DLD1 (cell line): ENCODE data around the gene ERCC5.

Source experiments
- in situ Hi-C: cut with HindIII; loops from 2 replicates; pipeline ENCODE4 v1.10.0; 2017; ENCODE audit warnings: low sequenced_read_pairs

Gene ERCC5

DNA sequence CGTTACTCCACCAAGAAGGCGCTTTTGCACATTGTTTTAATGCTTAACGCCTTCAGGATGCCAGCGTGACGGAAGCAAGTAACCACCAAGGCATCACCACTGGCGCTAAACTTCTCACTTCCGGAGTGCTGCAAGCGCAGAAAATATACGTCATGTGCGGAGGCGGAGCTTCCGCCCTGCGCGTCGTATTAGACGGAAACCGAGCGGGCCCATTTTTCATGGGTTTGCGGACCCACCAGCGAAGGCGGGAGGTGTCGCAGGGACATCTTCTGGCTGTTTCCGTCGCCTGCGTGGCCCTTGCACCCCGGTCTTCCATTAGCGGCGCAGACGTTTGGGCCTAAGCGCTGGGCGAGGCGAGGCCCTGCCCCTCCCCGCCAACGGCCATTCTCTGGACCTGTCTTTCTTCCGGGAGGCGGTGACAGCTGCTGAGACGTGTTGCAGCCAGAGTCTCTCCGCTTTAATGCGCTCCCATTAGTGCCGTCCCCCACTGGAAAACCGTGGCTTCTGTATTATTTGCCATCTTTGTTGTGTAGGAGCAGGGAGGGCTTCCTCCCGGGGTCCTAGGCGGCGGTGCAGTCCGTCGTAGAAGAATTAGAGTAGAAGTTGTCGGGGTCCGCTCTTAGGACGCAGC is at the start of gene ERCC5:
ERCC5 (plus strand) TSS at position 403 of the 631 bp plus-strand sequence. CDS start 235 bp downstream, outside the sequence.
- in situ Hi-C loops = no loop called here

- in situ Hi-C loops = no loop called here
Measured at GRCh38 chr13:102798581-102799425, 47.0 kb upstream of the ERCC5 start, which contains the start of the genes BIVM and POGLUT2. Gene BIVM, plus strand, starts transcription at chr13:102799119. Its CDS starts 8,149 bp downstream, at chr13:102807268. Gene POGLUT2, minus strand, starts transcription at chr13:102798976. Its CDS starts 306 bp downstream, at chr13:102798670.

DNA sequence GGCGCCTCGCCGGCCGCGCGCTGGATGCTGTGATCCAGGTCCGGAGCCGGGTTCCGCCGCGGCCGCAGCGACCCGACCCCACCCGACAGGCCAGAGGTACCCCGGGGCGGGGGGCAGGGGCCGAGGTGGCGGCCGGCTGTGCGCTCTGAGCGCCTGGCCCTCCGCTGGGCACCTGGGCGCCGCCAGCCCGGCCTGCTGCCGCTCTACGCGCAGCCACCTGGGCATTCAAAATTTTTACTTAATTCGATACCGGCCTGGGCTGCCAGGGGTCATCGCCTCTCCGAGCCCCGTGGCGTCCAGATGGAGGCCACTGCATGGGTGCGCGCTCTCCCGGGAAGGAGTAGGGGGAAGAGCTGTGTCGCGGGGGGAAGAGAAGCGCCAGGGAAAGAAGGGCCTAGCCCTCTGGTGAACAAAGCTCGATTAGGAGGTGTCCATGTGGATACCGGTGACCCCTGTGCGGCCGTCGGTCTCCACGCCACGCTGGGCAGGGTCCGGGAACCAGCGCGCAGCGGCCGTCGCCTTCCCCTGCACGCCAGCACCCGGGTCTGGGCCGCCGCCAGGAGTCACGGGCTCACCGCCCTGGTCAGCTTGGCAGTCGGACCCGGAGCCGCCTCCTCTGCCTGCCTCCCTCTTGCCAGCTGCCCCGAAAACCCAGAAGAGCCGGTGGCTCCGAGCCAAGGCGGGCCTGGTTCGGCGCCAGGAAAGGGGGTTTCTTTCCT is 46.2 kb upstream of the ERCC5 start:
- in situ Hi-C loops = no loop called here

GRCh38 chr13:102800145-102801041 is 45.4 kb upstream of the ERCC5 start:
- in situ Hi-C loops = no loop called here

DNA sequence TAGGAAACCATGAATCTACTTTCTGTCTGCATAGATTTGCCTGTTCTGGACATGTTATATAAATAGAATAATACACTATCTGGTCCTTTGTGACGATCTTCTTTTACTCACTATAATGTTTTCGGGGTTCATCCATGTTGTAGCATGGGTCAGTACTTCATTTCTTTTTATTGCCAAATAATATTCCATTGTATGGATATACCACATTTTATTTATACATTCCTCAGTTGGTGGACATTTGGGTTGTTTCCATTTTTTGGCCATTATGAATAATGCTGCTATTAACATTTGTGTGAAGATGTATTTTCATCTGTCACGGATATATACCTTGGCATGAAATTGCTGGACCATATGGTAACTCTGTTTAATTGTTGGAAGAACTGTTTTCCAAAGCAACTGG is 40.2 kb upstream of the ERCC5 start:
- in situ Hi-C loops = no loop called here

- in situ Hi-C loops = no loop called here
Measured at GRCh38 chr13:102807699-102808098, 38.1 kb upstream of the ERCC5 start.

DNA sequence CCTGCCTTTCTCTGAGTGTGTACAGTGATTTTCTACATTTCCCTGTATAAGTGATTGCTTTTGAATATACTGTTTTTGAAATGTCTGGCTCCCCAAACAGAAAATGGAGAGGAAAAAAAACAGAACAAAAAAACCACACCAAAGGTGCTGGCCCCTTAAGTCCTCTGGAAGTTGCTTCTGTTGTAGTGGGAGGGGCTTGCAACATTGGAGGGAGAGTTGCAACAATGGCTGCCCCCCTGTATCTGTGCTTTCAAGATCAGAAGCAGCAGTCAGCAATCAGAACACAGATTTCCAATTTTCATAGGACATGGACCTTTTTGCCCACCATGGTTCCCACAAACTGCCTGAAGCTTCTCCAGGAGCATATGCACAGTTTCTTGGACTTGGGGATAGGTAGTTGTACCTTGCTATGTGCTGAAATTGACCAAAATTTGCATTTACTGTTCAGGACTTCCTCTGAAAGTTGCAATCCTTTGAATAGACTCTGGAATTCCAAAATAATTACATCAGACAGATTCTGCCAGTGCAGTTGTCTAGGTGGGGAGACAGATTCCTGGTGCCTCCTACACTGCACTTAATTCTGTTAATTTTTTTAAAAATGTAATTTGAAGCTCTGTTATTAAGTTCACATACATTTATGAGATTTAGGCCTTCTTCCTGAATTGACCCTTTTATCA is 33.1 kb upstream of the ERCC5 start:
- in situ Hi-C loops = no loop called here

DNA sequence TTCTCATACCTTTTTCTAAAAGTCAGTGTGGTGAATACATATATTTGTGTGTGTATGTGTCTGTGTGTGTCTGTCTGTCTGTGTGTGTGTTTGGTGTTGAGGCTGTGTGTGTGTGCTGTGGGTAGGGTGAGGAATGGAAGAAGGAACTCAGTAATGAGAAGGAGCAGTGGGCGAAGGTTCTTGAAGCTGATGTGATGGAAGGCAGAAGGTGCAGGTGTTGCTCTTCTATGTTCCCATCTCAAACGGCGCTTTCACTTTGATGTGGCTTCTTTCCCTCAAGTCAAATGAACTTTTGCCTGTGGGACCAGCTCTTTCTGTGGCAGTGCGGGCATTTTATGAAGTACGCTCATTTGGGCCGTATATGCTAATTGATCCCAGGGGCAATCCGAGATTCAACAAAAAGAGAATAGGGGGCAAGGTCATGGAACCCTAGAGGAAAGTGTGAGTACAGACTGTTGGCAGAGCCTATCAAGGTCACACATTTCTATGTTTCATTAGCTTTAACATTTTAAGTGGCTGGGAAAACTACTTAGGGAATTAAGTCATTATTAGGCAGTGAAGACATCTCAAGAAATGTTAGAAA is 31.7 kb upstream of the ERCC5 start:
- in situ Hi-C loops = no loop called here

GRCh38 chr13:102814793-102815192 is 31.0 kb upstream of the ERCC5 start:
- in situ Hi-C loops = no loop called here

- in situ Hi-C loops = no loop called here
Measured at GRCh38 chr13:102815788-102816187, 30.0 kb upstream of the ERCC5 start.

DNA sequence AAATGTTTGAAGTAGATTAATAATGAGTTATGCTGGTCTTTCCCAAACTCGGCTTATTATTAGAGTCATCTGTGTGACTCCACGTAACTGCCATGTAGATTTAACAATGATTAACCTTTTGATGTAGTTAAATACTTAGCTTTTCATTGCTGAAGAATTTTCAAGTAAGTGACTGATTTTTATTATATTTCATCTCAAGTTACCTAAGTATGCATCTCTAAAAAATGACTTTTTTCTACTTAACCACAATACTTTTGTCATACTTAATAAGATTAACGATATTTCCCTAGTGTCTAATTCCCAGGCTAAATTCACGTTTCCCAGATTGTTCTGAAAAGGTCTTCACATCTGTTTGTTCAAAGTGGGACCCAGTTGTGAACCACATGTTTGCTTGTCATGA is 29.1 kb upstream of the ERCC5 start:
- in situ Hi-C loops = no loop called here

DNA sequence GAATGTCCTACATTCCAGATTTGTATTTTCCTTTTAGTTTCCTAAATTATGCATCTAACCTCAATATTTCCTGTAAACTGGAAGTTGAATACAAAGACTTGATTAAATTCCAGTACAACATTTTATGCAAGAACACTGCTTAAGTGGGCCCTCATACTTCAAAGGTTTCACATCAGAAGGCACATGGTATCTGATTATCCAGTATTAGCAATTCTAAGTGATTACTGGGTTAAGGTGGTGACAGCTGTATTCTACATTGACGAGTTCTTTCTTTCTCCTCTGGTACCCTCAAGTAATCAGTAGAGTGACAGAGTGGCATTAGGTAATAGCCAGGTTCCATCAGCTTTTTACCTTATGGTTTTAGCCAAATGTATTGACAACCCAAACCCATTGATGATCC is 28.6 kb upstream of the ERCC5 start:
- in situ Hi-C loops = no loop called here

GRCh38 chr13:102817907-102818306 is 27.9 kb upstream of the ERCC5 start:
- in situ Hi-C loops = no loop called here

- in situ Hi-C loops = no loop called here
Measured at GRCh38 chr13:102825400-102825799, 20.4 kb upstream of the ERCC5 start.

DNA sequence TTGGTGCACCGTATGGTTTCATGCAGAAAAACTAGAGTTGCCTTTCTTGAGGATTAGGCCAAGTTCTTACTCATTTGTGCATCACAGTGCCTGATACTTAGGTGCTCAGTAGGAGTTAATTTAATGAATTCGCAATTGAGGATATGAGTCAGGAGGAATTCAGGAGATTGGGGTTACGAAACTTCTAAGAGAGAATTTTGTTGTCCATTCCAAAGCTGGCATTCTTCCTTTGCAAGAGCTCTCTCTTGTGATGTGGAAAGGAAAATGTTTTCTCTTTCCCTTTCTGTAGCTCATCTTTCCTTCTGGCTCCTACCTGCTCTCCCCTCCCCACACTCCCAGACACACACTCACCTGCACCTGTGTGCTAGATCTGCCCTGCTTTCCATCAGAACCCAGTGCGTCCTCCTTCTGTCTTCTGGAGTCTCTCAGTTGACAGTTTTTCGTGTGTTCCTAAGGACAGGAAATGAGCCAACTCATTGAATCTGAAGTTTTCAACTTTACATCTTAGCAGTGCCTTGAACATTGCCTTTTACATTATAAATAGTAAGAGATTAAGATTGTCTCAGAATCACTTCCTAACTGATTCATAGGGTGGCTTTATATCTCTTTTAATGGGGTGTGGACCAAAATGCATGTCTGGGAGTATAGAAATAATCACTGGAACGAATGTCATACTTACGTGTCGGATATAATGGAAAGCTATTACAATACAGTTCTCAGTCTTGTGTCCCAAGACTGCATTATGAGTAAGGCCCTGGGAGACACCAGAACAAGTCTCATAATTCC is 19.7 kb upstream of the ERCC5 start:
- in situ Hi-C loops = no loop called here

DNA sequence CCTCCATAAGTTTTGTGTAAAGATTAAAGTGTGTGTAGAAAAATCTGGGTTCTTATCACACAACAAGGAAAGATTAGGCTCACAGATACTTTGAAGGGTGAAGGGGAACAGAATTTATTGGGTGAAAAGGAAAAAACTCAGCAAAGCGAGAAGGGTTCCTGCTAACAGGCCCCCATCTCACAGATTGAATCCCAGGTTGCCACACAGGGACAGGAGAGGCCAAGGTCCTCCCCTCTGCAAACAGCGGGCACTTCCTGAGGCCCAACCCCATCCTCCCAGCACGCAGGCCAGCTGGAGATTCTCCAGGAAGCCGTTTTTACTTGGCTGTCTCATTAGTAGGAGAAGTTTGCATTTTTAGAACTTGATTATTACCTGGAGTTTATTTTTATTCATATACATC is 15.2 kb upstream of the ERCC5 start:
- in situ Hi-C loops = no loop called here

DNA sequence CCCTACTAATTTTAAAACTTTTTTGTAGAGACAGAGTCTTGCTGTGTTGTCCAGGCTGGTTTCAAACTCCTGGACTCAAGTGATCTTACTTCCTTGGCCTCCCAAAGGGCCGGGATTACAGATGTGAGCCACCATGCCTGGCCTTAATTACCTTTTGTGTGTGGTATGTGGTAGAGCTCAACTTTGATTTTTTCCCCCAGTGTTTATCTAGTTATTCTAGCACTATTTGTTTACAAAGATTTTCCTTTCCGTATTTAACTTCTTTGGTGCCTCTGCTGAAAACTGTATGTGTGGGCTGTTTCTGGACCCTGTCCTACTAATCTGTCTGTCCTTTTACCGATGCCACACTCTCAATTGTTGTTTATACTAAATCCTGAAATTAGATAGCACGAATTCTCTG is 9.4 kb upstream of the ERCC5 start:
- in situ Hi-C loops = no loop called here

DNA sequence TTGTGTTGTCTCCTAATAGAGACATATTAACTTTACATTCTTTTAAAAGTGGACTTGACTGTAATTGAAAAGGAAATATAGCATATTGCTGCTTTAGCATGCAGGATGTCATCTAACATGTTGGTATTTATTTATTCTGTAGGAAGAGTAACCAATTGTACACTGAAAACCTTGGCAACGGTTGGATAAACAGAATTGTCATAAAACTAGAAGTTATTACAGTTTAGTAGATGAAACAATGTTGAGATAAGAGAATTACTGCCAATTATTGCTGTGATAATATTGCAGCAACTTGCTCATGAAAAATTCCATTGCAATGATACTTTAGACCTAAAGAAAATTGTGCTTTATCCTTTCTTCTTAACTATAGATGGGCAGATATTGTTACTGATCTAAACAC is 7.6 kb upstream of the ERCC5 start:
- in situ Hi-C loops = no loop called here

- in situ Hi-C loops = no loop called here
Measured at GRCh38 chr13:102838982-102839381, 6.8 kb upstream of the ERCC5 start.
